Trophoblast cell (in vitro differentiated cells and primary cell): ENCODE data around the gene TMEM126B.
"Not testable (repeated sequence)": the region's sequence is repeated elsewhere in the genome, so short reads cannot be mapped to it uniquely, and the experiment has no call there.

Experiments
- DNase-seq, 2 donors: peaks; one replicate each; pipeline ENCODE4 v3.0.0-alpha.2; 2016
- H2AFZ ChIP-seq: 2 replicates; pipeline ENCODE4 v1.6.1; 2013; ENCODE audit warnings: low read length, moderate library complexity, mild to moderate bottlenecking; ENCODE audit not compliant: insufficient read depth, poor library complexity
- H2AK5ac ChIP-seq: 2 replicates; pipeline ENCODE4 v1.6.1; 2013; ENCODE audit warnings: mild to moderate bottlenecking, low read length
- H2BK120ac ChIP-seq: 2 replicates; pipeline ENCODE4 v1.6.1; 2013; ENCODE audit warnings: low read length, mild to moderate bottlenecking, moderate library complexity; ENCODE audit not compliant: insufficient read depth, poor library complexity
- H2BK12ac ChIP-seq: 2 replicates; pipeline ENCODE4 v1.6.1; 2013; ENCODE audit warnings: mild to moderate bottlenecking, low read length, moderate library complexity
- H2BK5ac ChIP-seq: 2 replicates; pipeline ENCODE4 v1.6.1; 2013; ENCODE audit warnings: low read length, low read depth, moderate library complexity, mild to moderate bottlenecking; ENCODE audit not compliant: poor library complexity
- H3K14ac ChIP-seq: 2 replicates; pipeline ENCODE4 v1.6.1; 2013; ENCODE audit warnings: mild to moderate bottlenecking, low read length
- H3K18ac ChIP-seq: 2 replicates; pipeline ENCODE4 v1.6.1; 2013; ENCODE audit warnings: mild to moderate bottlenecking, low read length
- H3K23ac ChIP-seq: 2 replicates; pipeline ENCODE4 v1.6.1; 2013; ENCODE audit warnings: low read length
- H3K27ac ChIP-seq: 2 replicates; pipeline ENCODE4 v1.5.1; 2013; ENCODE audit warnings: low read depth, mild to moderate bottlenecking, inconsistent platforms, low read length, moderate library complexity
- H3K27me3 ChIP-seq: 2 replicates; pipeline ENCODE4 v1.6.1; 2013; ENCODE audit warnings: inconsistent platforms, mild to moderate bottlenecking, low read length, moderate library complexity; ENCODE audit not compliant: insufficient read depth
- H3K36me3 ChIP-seq, 2 experiments: 1 replicate in 1 of 2; 2 replicates in 1 of 2; pipeline ENCODE4 v1.6.1; 2013; ENCODE audit warnings: low read length in 2 of 2, mild to moderate bottlenecking in 2 of 2, moderate library complexity in 1 of 2; ENCODE audit not compliant: insufficient read depth in 2 of 2, control insufficient read depth in 1 of 2
- H3K4ac ChIP-seq: 2 replicates; pipeline ENCODE4 v1.6.1; 2013; ENCODE audit warnings: low read depth, mild to moderate bottlenecking, low read length, moderate library complexity
- H3K4me1 ChIP-seq, 2 experiments: 1 replicate in 1 of 2; 2 replicates in 1 of 2; pipeline ENCODE4 v1.6.1; 2013; ENCODE audit warnings: low read length in 2 of 2, mild to moderate bottlenecking in 2 of 2, moderate library complexity in 1 of 2; ENCODE audit not compliant: insufficient read depth in 2 of 2, control insufficient read depth in 1 of 2
- H3K4me2 ChIP-seq: 2 replicates; pipeline ENCODE4 v1.6.1; 2013; ENCODE audit warnings: inconsistent platforms, mild to moderate bottlenecking, low read length, moderate library complexity
- H3K4me3 ChIP-seq: 2 replicates; pipeline ENCODE4 v1.5.1; 2013; ENCODE audit warnings: mild to moderate bottlenecking, low read depth, low read length, inconsistent platforms
- H3K79me1 ChIP-seq: one replicate; pipeline ENCODE4 v1.6.1; 2013; ENCODE audit warnings: low read length
- H3K79me2 ChIP-seq: 2 replicates; pipeline ENCODE4 v1.6.1; 2013; ENCODE audit warnings: low read length, mild to moderate bottlenecking; ENCODE audit not compliant: control insufficient read depth, insufficient read depth, poor library complexity
- H3K9ac ChIP-seq: 2 replicates; pipeline ENCODE4 v1.6.1; 2013; ENCODE audit warnings: mild to moderate bottlenecking, low read length
- H3K9me3 ChIP-seq: 2 replicates; pipeline ENCODE4 v1.6.1; 2013; ENCODE audit warnings: low read depth, mild to moderate bottlenecking, control low read depth, inconsistent platforms, low read length; ENCODE audit not compliant: insufficient read depth
- H4K12ac ChIP-seq: 2 replicates; pipeline ENCODE4 v1.6.1; 2013; ENCODE audit warnings: low read depth, mild to moderate bottlenecking, low read length, moderate library complexity
- H4K8ac ChIP-seq: 2 replicates; pipeline ENCODE4 v1.6.1; 2013; ENCODE audit warnings: low read depth, mild to moderate bottlenecking, low read length, moderate library complexity
- H4K91ac ChIP-seq: one replicate; pipeline ENCODE4 v1.6.1; 2013; ENCODE audit warnings: low read depth, mild to moderate bottlenecking, low read length, moderate library complexity
- WGBS: extraction: QIAGEN DNeasy Blood & Tissue Kit; methylation state at CpG from one replicate; pipeline ENCODE4 v1.1.7; 2013; ENCODE audit warnings: missing lambda C conversion rate; ENCODE audit not compliant: insufficient read length, insufficient coverage; ENCODE audit errors: extremely low coverage; 5-methylcytosine and 5-hydroxymethylcytosine counted together

TMEM126B gene

GRCh38 chr11:85668157-85668556 is 39.8 kb downstream of the TMEM126B start:
- H3K27ac ChIP-seq, result no peak overlapping the region
- DNase-seq, result no peak
- no peak overlapping the region for H3K4me2 ChIP-seq
- no peak overlapping the region for H3K23ac ChIP-seq
- no peaks in the 10 kb centered on the region for H3K4me1 ChIP-seq
- H3K27me3 ChIP-seq, result no peaks in the 10 kb centered on the region
- no peak overlapping the region for H2AK5ac ChIP-seq
- H3K9ac ChIP-seq, result no peak overlapping the region
- no peak overlapping the region for H2BK5ac ChIP-seq
- H4K12ac ChIP-seq, result no peak overlapping the region
- H3K14ac ChIP-seq, result no peak overlapping the region
- no peak overlapping the region for H4K8ac ChIP-seq
- H2AFZ ChIP-seq, result no peak overlapping the region
- no peak overlapping the region for H2BK12ac ChIP-seq
- peaks cover 15% of the 10 kb centered on the region for H3K79me2 ChIP-seq
- no peak overlapping the region for H3K4me3 ChIP-seq
- H3K18ac ChIP-seq, result no peak overlapping the region
- no peak overlapping the region for H4K91ac ChIP-seq
- H2BK120ac ChIP-seq, result no peak overlapping the region
- no peak overlapping the region for H3K4ac ChIP-seq
- H3K79me1 ChIP-seq, result peaks cover 11% of the 10 kb centered on the region
- H3K9me3 ChIP-seq, result peaks cover 5% of the 10 kb centered on the region
- no peaks in the 10 kb centered on the region for H3K36me3 ChIP-seq
- WGBS, result no CpG with 5 or more reads among the region's 1 CpG

GRCh38 chr11:85670949-85671663 is 42.7 kb downstream of the TMEM126B start:
- not testable (repeated sequence) for H3K4me2 ChIP-seq, H3K79me2 ChIP-seq, H3K18ac ChIP-seq, DNase-seq, H3K4me3 ChIP-seq, H3K14ac ChIP-seq, H4K8ac ChIP-seq, H3K27me3 ChIP-seq, H3K79me1 ChIP-seq, H3K4me1 ChIP-seq, H4K91ac ChIP-seq, H2AFZ ChIP-seq, H3K9me3 ChIP-seq, H3K4ac ChIP-seq, H2AK5ac ChIP-seq, H3K9ac ChIP-seq, H2BK120ac ChIP-seq, H2BK12ac ChIP-seq, H3K23ac ChIP-seq, H4K12ac ChIP-seq, H2BK5ac ChIP-seq, H3K36me3 ChIP-seq, H3K27ac ChIP-seq

DNA sequence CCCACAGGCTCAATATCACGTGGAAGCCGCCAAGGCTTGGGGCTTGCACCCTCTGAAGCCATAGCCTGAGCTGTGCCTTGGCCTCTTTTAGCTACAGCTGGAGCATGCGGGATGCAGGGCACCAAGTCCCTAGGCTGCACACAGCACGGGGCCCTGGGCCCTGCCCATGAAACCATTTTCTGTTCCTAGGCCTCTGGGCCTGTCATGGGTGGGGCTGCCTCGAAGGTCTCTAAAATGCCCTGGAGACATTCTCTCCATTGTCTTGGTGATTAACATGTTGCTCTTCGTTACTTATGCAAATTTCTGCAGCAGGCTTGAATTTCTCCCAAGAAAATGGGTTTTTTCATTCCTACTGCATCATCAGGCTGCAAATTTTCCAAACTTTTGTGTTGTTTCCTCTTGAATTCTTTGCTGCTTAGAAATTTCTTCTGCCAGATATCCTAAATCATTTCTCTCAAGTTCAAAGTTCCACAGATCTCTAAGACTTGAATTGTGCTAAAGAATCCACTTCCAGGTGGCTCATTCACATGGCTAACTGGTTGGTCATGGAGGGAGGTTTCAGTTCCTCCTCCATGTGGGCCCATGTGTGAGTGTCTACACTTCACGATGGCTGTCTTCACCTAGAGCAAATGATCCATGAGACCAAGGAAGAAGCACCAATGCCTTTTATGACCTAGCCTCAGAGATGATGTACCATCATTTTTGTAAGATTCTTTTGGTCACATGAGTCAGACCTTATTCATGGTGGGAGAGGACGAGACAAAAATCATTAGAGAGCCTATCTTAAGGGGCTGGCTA is 43.9 kb downstream of the TMEM126B start:
- H3K4me1 ChIP-seq, result no peaks in the 10 kb centered on the region
- no peaks in the 10 kb centered on the region for H3K79me1 ChIP-seq
- peaks cover 5% of the 10 kb centered on the region for H3K9me3 ChIP-seq
- no peak overlapping the region for H3K4ac ChIP-seq
- no peak overlapping the region for H4K8ac ChIP-seq
- H2BK12ac ChIP-seq, result no peak overlapping the region
- H3K18ac ChIP-seq, result no peak overlapping the region
- H3K9ac ChIP-seq, result no peak overlapping the region
- no peak overlapping the region for H2BK5ac ChIP-seq
- H3K79me2 ChIP-seq, result no peaks in the 10 kb centered on the region
- no peak overlapping the region for H2AFZ ChIP-seq
- H3K27me3 ChIP-seq, result no peaks in the 10 kb centered on the region
- no peaks in the 10 kb centered on the region for H3K36me3 ChIP-seq
- H2BK120ac ChIP-seq, result no peak overlapping the region
- no peak overlapping the region for H3K14ac ChIP-seq
- no peak overlapping the region for H3K4me3 ChIP-seq
- H3K4me2 ChIP-seq, result no peak overlapping the region
- no peak overlapping the region for H3K23ac ChIP-seq
- no peak overlapping the region for H3K27ac ChIP-seq
- no peak overlapping the region for H2AK5ac ChIP-seq
- H4K12ac ChIP-seq, result no peak overlapping the region
- H4K91ac ChIP-seq, result no peak overlapping the region
- no CpG with 5 or more reads among the region's 8 CpGs for WGBS
- DNase-seq, result no peak

DNA sequence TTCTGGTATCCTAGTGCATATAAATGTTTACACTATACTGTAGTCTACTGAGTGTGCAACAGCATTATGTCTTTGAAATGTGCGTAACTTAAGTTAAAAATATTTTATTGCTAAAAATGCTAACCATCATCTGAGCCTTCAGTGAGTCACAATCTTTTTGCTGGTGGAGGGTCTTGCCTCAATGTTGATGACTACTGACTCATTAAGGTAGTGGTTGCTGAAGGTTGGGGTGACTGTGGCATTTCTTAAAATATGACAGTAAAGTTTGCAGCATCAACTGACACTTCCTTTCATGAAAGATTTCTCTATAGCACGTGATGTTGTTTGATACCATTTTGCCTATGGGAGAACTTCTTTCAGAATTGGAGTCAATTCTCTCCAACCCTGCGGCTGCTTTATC is 45.0 kb downstream of the TMEM126B start:
- Histone ChIP-seq H3K14ac (no peak overlapping the region), H3K4ac (no peak overlapping the region), H3K27ac (no peak overlapping the region), H3K36me3 (no peaks in the 10 kb centered on the region), H3K4me1 (no peaks in the 10 kb centered on the region), H2BK5ac (no peak overlapping the region), H3K18ac (no peak overlapping the region), H2BK120ac (no peak overlapping the region), H3K9me3 (peaks cover 5% of the 10 kb centered on the region), H3K27me3 (no peaks in the 10 kb centered on the region), H3K79me2 (no peaks in the 10 kb centered on the region), H3K4me2 (no peak overlapping the region), H4K8ac (no peak overlapping the region), H3K23ac (no peak overlapping the region), H2AK5ac (no peak overlapping the region), H3K4me3 (no peak overlapping the region), H3K79me1 (no peaks in the 10 kb centered on the region), H4K91ac (no peak overlapping the region), H2AFZ (no peak overlapping the region), H4K12ac (no peak overlapping the region), H2BK12ac (no peak overlapping the region), H3K9ac (no peak overlapping the region)
- no peak for DNase-seq
- WGBS, result no CpG with 5 or more reads among the region's 3 CpGs
